HEK293T (cell line): ENCODE results near the gene ATXN7L2.

Experiments
- CTCF ChIA-PET: fragments of 350-600 bp; formaldehyde crosslinking; extraction: SDS; loops from one replicate; lab custom pipeline; 2021; ENCODE audit warnings: antibody characterized with exemption, inconsistent platforms; lab: Yijun Ruan, JAX
- POLR2A ChIA-PET: fragments of 350-600 bp; formaldehyde crosslinking; extraction: SDS; loops from one replicate; lab custom pipeline; 2020; ENCODE audit warnings: antibody characterized with exemption, inconsistent platforms; lab: Yijun Ruan, JAX
- DNase-seq: peaks from one replicate; pipeline ENCODE4 v3.0.0; 2012; ENCODE audit warnings: mixed read lengths; ENCODE audit errors: extremely low spot score
- ARNT ChIP-seq: fragments of 450-650 bp; IDR thresholded peaks from 2 replicates; pipeline ENCODE4 v1.6.1; 2017; ENCODE audit warnings: mild to moderate bottlenecking
- BHLHE40 ChIP-seq: fragments of 450-650 bp; IDR thresholded peaks from 2 replicates; pipeline ENCODE4 v1.6.1; 2016; ENCODE audit warnings: mild to moderate bottlenecking, moderate library complexity, borderline replicate concordance
- CTBP1 ChIP-seq: fragments of 450-650 bp; IDR thresholded peaks from 2 replicates; pipeline ENCODE4 v1.6.1; 2016; ENCODE audit warnings: borderline replicate concordance
- ELF4 ChIP-seq: fragments of 450-650 bp; IDR thresholded peaks from 2 replicates; pipeline ENCODE4 v1.6.1; 2017; ENCODE audit warnings: antibody characterized with exemption
- FOXA1 ChIP-seq: fragments of 450-650 bp; IDR thresholded peaks from 2 replicates; pipeline ENCODE4 v1.6.1; 2016; ENCODE audit warnings: mild to moderate bottlenecking
- FOXK2 ChIP-seq: fragments of 450-650 bp; IDR thresholded peaks from 2 replicates; pipeline ENCODE4 v1.6.1; 2016; ENCODE audit warnings: mild to moderate bottlenecking
- FOXM1 ChIP-seq: fragments of 450-650 bp; IDR thresholded peaks from 2 replicates; pipeline ENCODE4 v1.6.1; 2017; ENCODE audit warnings: mild to moderate bottlenecking, borderline replicate concordance
- HDGF ChIP-seq: fragments of 450-650 bp; IDR thresholded peaks from 2 replicates; pipeline ENCODE4 v1.6.1; 2017; ENCODE audit warnings: antibody characterized with exemption, borderline replicate concordance
- L3MBTL2 ChIP-seq: fragments of 450-650 bp; conservative IDR thresholded peaks from 2 replicates; pipeline ENCODE4 v1.6.1; 2016; ENCODE audit warnings: mild to moderate bottlenecking
- LEF1 ChIP-seq: fragments of 450-650 bp; IDR thresholded peaks from 2 replicates; pipeline ENCODE4 v1.6.1; 2017; ENCODE audit warnings: mild to moderate bottlenecking, borderline replicate concordance
- NFRKB ChIP-seq: fragments of 450-650 bp; IDR thresholded peaks from 2 replicates; pipeline ENCODE4 v1.6.1; 2016; ENCODE audit warnings: mild to moderate bottlenecking, moderate library complexity
- SP1 ChIP-seq: fragments of 450-650 bp; IDR thresholded peaks from 2 replicates; pipeline ENCODE4 v1.6.1; 2017
- SUZ12 ChIP-seq: fragments of 450-650 bp; IDR thresholded peaks from 2 replicates; pipeline ENCODE4 v1.6.1; 2016; ENCODE audit warnings: mild to moderate bottlenecking
- TARDBP ChIP-seq: fragments of 450-650 bp; IDR thresholded peaks from 2 replicates; pipeline ENCODE4 v1.6.1; 2016
- ZNF384 ChIP-seq: fragments of 450-650 bp; IDR thresholded peaks from 2 replicates; pipeline ENCODE4 v1.6.1; 2016
- TF ChIP-seq, protein P1 (sequence below): fragments of 450-650 bp; IDR thresholded peaks from 2 replicates; pipeline ENCODE4 v1.6.1; 2016

ATXN7L2 gene

DNA sequence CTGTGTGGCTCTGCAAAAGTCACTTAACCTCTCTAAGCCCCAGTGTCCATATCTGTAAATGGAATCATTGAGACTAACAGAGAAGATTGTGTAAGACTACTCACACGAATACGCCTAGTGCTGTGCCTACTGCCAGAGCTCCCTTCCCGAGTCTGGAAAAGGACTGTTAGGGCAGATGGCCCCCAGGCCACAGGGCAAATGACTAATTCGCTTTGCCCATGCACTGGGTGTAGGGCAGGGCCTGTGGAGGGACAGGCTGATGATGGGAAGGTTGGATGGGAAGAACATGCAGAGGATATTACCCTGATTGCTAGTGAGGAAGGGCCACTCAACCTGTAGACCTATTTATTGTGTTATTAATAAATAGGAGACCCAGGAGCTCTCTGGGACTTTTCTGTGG is 51.8 kb downstream of the ATXN7L2 start:
- ChIA-PET CTCF (interaction anchor here (0.9 to 1.7 kb wide), 3 partner anchors 10 to 45 kb away, joined by 3 to 10 read pairs (median 4); no protein-coding TSS in a partner anchor), POLR2A (no interaction called here)
- DNase-seq = no peak
- TF ChIP-seq FOXK2 = no peak
- TF ChIP-seq BHLHE40 = no peak
- no peak for TF ChIP-seq NFRKB
- TF ChIP-seq, protein P1, sequence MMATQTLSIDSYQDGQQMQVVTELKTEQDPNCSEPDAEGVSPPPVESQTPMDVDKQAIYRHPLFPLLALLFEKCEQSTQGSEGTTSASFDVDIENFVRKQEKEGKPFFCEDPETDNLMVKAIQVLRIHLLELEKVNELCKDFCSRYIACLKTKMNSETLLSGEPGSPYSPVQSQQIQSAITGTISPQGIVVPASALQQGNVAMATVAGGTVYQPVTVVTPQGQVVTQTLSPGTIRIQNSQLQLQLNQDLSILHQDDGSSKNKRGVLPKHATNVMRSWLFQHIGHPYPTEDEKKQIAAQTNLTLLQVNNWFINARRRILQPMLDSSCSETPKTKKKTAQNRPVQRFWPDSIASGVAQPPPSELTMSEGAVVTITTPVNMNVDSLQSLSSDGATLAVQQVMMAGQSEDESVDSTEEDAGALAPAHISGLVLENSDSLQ = no peak
- TF ChIP-seq ZNF384 = no peak
- TF ChIP-seq LEF1 = no peak
- TF ChIP-seq SP1 = no peak
- no peak for TF ChIP-seq L3MBTL2
- no peak for TF ChIP-seq HDGF
- TF ChIP-seq CTBP1 = no peak
- no peak for TF ChIP-seq ARNT
- no peak for TF ChIP-seq SUZ12
- no peak for TF ChIP-seq TARDBP
- TF ChIP-seq FOXA1 = no peak
- no peak for TF ChIP-seq FOXM1
- TF ChIP-seq ELF4 = no peak

DNA sequence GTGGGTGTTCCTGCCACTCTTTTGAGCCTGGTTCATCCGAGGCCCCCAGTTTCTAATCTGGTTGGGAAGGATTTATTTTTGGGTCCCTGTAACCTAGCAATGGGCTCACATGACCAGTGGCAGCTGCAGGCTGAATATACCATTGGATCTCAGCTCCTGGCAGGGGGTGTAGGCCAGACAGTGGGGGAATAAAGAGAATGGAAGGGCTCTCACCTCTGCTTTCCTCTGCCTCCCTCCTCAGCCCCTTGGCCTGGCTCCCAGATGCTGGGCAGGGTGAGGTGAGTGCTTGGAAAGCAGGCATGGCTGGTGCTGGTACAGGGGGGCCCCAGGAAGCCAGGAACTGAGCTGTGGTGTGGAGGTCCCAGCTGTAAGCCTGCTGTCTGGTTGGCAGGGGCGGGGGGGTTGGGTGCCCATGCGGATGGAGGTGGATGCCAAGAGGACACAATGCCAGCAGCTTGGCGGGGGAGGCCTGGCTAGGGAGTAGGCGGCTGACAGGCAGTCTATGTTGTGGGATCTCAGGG is 52.3 kb downstream of the ATXN7L2 start:
- POLR2A ChIA-PET = no interaction called here
- TF ChIP-seq, protein P1 = no peak
- CTCF ChIA-PET = interaction anchor here (0.9 to 1.7 kb wide), 2 partner anchors 33 to 46 kb away, joined by 3 to 10 read pairs; no protein-coding TSS in a partner anchor
- DNase-seq = no peak

DNA sequence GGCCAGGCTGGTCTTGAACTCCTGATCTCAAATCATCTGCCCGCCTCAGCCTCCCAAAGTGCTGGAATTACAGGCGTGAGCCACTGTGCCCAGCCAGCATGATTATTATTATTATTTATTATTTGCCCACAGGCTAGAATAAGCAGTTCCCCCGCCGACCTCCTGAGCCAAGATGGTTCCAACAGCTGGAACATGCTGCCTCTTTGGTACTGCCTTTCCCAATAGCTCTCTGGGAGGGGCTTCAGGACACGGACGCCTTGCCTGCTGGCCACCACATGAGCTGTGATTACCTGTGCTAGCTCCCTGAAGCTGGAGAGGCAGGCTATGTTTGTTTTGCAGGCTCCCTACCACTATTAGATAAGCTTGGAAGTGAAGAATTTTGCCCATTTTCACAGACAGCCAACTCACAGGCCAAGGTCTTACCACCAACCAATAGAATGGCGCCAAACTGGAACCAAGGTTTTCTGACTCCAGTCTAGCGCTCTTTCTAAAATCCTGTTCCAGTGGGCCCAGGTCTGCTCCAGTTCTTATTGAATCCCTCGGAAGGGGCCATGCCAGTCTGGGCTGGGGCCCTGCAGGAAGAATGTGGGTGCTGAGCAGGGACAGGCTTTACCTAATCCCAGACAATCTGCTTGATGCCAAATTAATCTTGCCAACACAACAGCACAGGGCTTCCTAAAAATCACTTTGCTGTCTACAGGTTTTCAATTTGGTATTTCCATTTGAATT is 53.9 kb downstream of the ATXN7L2 start:
- TF ChIP-seq HDGF (no peak), ARNT (no peak), LEF1 (no peak), ELF4 (no peak), BHLHE40 (no peak), FOXA1 (no peak), ZNF384 (no peak), L3MBTL2 (no peak), CTBP1 (no peak)
- TF ChIP-seq, protein P1 = no peak
- DNase-seq = no peak
- POLR2A ChIA-PET = interaction anchor here (0.9 to 3.6 kb wide), 2 partner anchors 8 to 11 kb away, joined by 3 to 22 read pairs; partner anchors contain the start of gene GNAI3
- CTCF ChIA-PET = interaction anchor here (1.1 to 1.3 kb wide), 2 partner anchors 8 to 47 kb away, joined by 3 to 5 read pairs; no protein-coding TSS in a partner anchor

DNA sequence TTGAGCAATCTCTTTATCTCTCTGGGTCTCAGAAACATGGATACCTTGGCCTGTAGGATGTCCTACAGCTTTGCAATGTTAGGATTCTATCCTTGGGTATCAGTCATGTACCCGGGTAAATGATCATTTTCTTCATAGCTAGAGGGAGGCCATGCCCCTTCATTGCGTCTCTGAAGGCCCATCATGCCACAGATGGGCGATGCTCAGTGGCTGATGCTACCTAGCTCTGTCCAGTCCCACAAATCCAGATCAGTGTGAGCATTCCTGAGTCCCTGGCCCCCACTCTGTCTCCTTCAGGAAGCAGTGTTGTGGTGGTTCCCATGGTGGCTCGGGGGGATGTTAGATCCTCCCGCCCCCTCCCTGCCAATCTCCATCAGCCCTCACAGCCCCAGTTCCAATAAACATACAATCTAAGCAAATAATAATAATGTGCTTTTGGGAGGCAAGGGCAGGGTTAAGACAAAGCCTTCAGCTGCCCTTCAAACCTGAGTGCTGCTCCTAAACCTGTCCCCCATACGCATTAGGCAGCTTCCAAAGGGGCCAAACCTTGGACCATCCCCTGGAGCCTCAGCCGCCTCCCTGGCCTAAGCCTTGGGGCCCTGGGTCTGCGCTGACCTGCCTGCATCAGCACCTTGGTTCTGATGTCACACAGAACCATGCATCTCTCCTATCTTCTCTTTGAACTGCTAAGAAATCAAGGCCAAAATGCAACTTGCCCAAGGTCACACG is 55.3 kb downstream of the ATXN7L2 start:
- ChIA-PET POLR2A (interaction anchor here (0.6 to 3.6 kb wide), 3 partner anchors 10 to 446 kb away, joined by 3 to 22 read pairs (median 4); partner anchors contain the start of genes AHCYL1, AMPD2, GNAI3 and GNAT2), CTCF (interaction anchor here (0.5 to 4.1 kb wide), 3 partner anchors 49 to 168 kb away, joined by 3 to 17 read pairs (median 4); no protein-coding TSS in a partner anchor)

DNA sequence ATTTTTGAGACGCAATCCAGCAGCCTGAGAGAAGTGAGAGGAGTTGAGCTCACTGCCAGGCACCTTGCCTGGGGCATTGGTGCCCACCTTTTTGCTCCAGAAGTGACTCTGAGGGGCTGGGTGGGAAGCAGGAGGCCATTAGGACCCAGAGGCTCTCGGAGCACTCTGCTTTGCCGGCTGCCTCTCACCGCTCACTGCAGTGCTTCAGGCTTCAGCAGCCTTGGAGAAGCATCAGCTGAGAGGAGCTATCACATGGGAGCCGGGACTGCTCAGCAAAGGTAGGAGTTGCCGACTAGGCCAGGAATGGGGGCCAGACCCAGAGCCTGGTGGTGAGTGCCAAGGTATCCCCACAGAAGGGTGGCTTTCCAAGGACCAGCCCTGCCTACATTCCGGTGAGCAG is 56.0 kb downstream of the ATXN7L2 start, which contains the start of gene GPR61:
GPR61 (plus strand) TSS at position 197 of the 400 bp plus-strand sequence. CDS start 3,151 bp downstream, outside the sequence.
- no peak for DNase-seq
- TF ChIP-seq ZNF384 (no peak), L3MBTL2 (no peak), NFRKB (no peak), HDGF (no peak), ARNT (no peak), CTBP1 (no peak), SP1 (no peak), FOXK2 (no peak), FOXM1 (no peak), TARDBP (no peak), BHLHE40 (no peak), FOXA1 (no peak)
- ChIA-PET CTCF (interaction anchor here (1.3 to 4.1 kb wide), 2 partner anchors 49 to 100 kb away, joined by 4 to 17 read pairs; no protein-coding TSS in a partner anchor), POLR2A (interaction anchor here (0.6 to 3.6 kb wide), 3 partner anchors 9 to 445 kb away, joined by 3 to 22 read pairs (median 4); partner anchors contain the start of genes AHCYL1, AMPD2, GNAI3 and GNAT2)

More for the DNA sequence above, 55.3 kb downstream of the ATXN7L2 start:
- TF ChIP-seq ZNF384 (no peak), FOXA1 (no peak), FOXM1 (no peak), SUZ12 (no peak), NFRKB (no peak), FOXK2 (no peak), ELF4 (no peak), LEF1 (no peak), TARDBP (no peak), HDGF (no peak), ARNT (no peak), CTBP1 (no peak)
- DNase-seq = no peak
